A549 treated with Hydrocortisone at 1 μM for 4 hours (cell line): Measurements from ENCODE around the gene TBC1D3. TPM values are rescaled to one million over a fixed set of nuclear protein-coding genes. Genes with fewer than 3 reads are reported as not detected.

ENCODE experiments used
- total RNA-seq: library from RNA; stranded (reverse); fragments of 200-300 nt; extraction: Qiagen RNA extraction; gene quantifications from 5 replicates; pipeline ENCODE4 v1.2.3, GENCODE V29; 2022

TBC1D3 gene
- total RNA-seq: not detected in 5 replicates

GRCh38 chr17:38192455-38192854 lies at the start of gene TBC1D3:
Gene TBC1D3, minus strand, starts transcription at chr17:38192555. Its CDS starts 1,526 bp downstream, at chr17:38191029.

Other genes starting within 250 kb of the TBC1D3 start
- 9.0 to 12.6 TPM (median 11.7 TPM) in 5 replicates for gene TBC1D3L, start 203.5 kb downstream of the TBC1D3 start, total RNA-seq
- not detected in 5 replicates for gene TBC1D3D, start 188.6 kb downstream of the TBC1D3 start, total RNA-seq
- gene TBC1D3C, start 123.9 kb downstream of the TBC1D3 start, total RNA-seq: 0.06 TPM in 1 of 5 replicates, not detected in the others
- gene TBC1D3E, start 64.6 kb downstream of the TBC1D3 start, total RNA-seq: not detected in 5 replicates
- 59.6 to 65.9 TPM (median 63.6 TPM) in 5 replicates for gene MRPL45, start 104.6 kb upstream of the TBC1D3 start, total RNA-seq
- 0.02 to 0.05 TPM (median 0.03 TPM) in 5 replicates for gene GPR179, start 151.4 kb upstream of the TBC1D3 start, total RNA-seq
- gene SOCS7, start 159.3 kb upstream of the TBC1D3 start, total RNA-seq: 11.6 to 16.9 TPM (median 13.4 TPM) in 5 replicates
- gene ARHGAP23, start 235.9 kb upstream of the TBC1D3 start, total RNA-seq: 52.9 to 79.4 TPM (median 70.2 TPM) in 5 replicates